HG03520 (cell line): ENCODE results near the gene B3GAT3.
"Not testable (repeated sequence)": the region's sequence is repeated elsewhere in the genome, so short reads cannot be mapped to it uniquely, and the experiment has no call there.

Experiments
- ATAC-seq: cut with Tn5 transposase; IDR thresholded peaks from one replicate; pipeline ENCODE4 v1.9.1; 2021; ENCODE audit warnings: mild to moderate bottlenecking, moderate library complexity; ENCODE audit not compliant: unreplicated experiment

B3GAT3 gene

DNA sequence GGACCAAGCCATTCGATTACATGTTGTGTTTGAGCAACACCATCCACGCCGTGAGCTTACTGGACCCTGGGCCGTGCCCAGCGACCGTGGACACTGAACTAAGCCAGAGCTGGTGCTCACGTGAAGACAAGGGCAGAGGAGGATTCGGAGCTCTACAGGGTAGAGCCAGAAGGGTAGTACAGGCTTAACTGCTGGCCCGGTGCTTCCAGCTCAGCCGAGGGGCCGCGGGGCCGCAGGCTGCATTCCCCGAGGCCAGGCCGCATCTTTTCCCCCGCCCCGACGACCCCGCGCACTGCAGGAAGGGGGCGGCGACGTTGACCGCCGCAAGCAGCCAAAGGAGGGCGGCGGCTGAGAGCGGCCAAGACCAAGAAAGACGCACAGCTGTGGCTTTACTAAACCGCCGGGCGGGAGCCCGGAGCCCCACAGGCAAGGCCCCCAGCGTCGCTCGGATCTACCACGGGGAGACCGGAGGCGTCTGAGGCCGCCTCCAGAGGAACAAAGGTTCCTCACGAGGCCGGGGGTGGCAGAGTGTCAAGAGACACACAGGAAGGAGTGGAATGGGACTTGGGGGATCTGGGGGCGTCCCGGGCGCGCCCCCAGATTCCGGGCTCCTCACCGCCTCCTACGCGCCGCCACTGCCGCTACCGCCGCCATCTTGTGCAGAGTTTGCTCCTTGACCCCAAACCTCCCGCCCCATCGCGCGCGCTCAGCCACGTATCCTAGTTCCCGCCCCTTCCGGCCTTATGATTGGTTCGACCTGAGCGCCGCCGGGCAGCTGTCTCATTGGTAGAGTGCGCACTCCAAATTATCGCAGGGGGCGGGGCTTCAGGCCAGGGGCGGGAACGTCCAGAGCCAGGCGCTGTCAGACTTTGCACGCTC lies 24.4 kb upstream of the B3GAT3 start, which contains the start of gene GANAB:
Gene GANAB, minus strand, starts transcription at position 668 of the 879 bp plus-strand sequence. Its CDS starts 14 bp downstream, at position 654.
- peak; percentile 89 for ATAC-seq

DNA sequence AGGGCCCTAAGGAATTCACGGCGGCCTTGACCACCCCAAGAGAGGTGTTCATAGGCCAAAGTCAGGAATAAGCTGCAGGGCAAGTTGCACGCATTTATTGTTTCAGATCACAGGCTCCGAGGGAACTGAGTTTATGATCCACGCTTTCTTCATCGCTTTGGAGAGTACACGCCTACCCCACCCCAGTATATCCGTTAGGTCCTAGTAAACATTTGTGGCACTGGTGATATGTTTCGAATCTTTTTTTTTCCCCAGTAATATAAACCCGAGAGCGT lies 23.8 kb upstream of the B3GAT3 start:
- no peak for ATAC-seq

DNA sequence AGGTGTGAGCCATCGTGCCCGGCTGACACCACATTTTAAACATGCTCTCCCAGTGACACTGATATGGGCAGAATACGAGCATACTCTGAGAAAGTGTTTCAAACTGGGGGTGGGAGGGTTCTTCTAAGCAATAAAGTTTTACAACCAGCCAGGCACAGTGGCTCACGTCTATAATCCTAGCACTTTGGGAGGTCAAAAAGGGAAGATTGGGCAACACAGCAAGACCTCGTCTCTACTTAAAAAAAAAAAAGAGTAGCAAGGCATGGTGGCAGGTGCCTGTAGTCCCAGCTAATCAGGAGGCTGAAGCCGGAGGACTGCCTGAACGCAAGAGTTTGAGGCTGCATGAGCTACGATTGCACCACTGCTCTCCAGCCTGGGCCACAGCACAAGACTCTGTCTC lies 22.4 kb upstream of the B3GAT3 start:
- no peak for ATAC-seq

DNA sequence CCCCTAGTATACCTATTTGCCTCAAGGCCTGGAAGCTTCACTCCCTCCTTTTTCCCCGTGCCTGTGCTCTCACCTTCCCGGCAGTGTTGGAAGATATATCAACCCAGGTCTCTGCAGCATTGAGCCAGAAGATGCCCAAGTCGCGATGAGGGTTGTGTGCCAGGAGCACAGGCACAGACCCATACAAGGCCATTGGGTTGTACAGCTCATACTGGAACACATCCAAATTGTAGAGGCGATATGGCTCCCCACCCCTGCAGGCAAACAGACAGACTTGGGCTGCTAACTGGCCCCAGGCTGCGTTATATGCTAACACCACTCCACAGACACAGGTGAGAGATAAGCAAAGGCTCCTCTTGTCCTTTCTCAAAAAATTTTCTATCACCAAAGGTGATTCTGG lies 10.7 kb upstream of the B3GAT3 start:
- ATAC-seq = no peak

DNA sequence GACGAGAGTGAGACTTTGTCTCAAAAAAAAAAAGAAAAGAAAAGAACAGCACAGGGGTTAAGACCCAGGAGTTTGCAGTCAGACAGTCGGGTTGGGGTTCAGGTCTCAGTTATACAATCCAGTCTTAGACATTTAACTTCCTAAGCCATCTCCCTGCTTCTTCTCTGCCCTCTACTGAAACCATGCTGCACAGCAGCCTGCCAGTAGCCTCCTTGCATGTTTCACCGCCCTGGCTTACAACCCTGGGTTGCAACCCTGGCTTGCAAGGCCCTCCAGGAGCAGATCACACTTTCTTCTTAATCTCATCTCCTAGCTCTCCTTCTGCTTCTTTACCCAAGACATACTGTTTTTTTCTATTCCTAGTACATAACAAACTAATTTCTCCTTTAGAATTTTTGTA lies 5.9 kb upstream of the B3GAT3 start:
- no peak for ATAC-seq

DNA sequence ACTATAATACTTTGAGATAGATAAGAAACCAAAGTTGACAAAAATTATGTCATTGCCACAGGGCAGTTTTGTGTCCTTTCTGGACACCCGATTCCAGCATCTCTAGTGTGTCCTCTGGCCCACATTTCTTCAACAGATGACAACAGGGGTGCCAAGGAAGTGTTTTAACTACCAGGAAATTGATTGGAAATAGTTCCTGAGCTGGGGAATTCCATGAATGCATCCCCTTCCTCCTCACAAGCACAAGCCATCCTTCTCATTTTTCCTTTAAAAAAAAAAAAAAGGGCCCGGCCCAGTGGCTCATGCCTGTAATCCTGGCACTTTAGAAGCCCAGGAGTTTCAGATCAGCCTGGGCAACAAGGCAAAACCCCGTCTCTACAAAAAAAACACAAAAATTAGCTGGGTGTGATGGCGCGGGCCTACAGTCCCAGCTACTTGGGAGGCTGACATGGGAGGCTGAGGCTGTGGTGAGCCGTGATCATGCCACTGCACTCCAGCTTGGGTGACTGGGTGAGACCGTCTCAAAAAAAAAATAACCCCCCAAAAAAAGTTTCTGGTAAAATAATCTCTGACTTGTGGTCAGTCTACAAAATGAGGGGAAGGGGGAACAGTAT lies 797 bp upstream of the B3GAT3 start:
- ATAC-seq = no peak

DNA sequence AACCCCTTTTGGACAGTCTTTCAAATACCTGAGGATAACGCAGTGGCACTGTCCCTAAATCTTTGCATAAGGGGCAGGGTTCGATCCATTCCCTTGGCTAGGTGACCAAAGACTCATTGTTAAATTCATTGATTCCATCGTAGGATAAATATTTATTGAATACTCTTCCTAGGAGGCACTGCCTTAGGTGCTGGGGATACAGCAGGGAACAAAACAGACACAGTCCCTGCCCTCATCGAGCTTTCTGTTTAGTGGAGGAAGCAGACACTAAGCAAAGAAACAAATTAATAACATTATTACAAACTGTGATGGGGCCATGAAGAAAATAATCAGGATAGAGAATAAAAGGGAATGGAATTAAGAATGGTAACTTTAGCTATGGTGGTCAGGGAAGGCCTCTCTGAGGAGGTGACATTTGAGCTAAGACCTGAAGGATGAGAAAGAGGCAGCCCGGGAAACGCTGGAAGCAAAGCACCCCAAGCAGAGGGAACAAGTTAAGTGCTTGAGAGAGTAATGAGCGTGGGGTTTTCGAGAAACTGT lies 689 bp downstream of the B3GAT3 start:
- ATAC-seq = no peak

DNA sequence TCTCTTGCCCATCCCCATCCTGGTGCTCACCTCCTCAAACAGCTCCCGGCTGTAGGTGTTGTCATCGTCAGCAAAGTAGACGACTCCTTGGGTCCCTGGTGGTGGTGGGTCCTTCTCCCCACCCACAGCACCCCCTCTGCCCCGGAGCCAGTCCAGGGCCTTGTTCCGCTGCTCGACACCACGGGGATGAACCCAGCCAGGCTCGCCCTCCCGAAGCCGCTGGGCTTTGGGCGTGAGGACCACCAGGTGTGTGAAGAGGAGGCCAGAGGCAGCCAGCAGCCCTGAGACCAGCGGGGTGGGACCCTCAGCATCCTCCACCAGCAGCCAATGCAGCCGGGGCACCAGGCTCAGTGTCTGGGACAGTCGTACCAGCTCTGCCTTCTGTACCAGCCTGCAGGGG lies 4.8 kb downstream of the B3GAT3 start:
- ATAC-seq = not testable (repeated sequence)

DNA sequence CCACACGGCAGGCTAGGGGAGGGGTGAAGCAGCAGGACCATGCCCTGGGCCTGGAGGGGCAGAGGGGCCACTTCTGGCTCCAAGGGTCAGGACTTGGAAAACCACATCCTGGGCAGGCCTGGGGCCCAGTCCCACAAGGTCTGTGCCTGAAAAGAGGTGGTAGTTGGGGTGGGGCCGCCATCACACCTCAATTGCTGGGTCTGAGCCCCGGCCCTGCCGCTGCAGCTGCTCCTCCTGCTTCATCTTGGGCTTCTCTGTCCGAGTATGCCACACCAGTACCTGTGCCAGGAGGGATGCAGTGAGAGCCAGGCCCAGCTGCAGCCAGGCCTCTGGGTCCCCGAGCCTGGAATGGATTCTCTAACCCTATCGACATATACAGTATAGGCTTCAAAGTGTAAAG lies 6.3 kb downstream of the B3GAT3 start:
- no peak for ATAC-seq

DNA sequence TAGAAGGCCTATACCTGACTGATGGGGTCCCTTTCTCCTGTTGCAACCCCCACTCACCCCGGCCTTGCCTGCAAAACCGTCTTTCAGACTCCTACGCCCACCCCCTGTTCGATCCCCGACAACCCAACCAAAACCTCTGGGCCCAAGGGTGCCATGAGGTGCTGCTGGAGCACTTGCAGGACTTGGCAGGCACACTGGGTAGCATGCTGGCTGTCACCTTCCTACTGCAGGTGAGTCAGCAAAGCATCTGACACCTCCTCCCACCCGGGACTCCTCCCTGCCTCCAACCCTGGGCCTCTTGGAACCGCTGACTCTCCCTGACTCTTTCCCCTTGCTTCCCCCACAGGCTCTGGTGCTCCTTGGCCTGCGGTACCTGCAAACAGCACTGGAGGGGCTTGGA lies 7.5 kb downstream of the B3GAT3 start:
- ATAC-seq = no peak

DNA sequence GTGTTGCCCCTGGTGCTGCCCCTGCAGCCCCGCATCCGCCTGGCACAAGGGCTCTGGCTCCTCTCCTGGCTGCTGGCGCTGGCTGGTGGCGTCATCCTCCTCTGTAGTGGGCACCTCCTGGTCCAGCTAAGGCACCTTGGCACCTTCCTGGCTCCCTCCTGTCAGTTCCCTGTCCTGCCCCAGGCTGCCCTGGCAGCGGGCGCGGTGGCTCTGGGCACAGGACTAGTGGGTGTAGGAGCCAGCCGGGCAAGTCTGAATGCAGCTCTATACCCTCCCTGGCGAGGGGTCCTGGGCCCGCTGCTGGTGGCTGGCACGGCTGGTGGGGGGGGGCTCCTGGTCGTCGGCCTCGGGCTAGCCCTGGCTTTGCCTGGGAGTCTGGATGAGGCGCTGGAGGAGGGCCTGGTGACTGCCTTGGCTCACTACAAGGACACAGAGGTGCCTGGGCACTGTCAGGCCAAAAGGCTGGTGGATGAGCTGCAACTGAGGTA lies 8.5 kb downstream of the B3GAT3 start:
- ATAC-seq = no peak

DNA sequence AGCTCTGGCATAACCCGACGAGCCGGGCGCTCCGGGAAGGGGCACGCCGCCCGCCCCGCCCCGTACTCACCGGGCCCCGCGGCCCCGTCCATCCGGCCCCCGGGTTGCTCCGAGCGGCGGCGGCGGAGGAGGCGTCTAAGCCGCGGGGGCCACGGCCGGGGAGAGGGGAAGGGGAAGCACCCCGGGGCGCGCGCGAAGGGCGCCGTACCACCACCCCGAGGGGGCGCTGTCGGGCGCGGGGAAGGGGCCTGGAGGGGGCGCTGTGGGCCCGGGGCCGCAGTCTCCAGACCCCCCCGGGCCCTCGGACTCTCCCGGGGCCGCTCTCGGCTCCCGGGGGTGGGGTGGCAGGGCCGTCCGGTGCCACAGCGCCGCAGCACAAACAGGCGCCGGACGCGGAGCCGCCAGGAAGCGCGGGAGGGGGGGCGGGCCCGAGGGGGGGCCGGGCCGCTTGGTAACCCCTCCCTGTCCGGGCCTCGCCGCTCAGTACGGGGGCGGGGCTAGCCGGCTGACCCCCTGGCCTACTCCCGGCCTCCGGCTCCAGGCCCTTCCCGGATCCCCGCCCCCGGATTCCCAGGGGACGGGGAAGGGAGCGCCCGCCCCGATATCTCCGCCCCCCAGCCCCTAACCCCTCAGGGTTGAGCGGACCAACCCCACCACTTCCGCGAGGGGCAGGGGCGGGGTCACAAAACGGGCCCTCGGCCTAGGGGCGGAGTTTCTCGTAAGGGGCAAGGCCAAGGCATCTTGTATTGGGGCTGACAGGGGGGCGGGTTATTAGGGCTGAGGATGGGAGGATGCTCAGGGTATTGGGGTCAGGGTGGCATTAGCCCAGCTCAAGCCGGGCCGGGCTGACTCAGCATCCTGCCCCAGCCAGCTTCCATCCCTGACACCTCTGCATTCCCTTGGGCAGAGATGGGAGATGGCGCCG lies 9.2 kb downstream of the B3GAT3 start, which contains the start of the genes EML3 and ROM1:
Gene EML3, minus strand, starts transcription at position 410 of the 925 bp plus-strand sequence. Its CDS starts 318 bp downstream, at position 92.
Gene ROM1, plus strand, starts transcription at position 892 of the 925 bp plus-strand sequence. Its CDS starts 25 bp downstream, at position 917.
- ATAC-seq = peak; percentile 61

DNA sequence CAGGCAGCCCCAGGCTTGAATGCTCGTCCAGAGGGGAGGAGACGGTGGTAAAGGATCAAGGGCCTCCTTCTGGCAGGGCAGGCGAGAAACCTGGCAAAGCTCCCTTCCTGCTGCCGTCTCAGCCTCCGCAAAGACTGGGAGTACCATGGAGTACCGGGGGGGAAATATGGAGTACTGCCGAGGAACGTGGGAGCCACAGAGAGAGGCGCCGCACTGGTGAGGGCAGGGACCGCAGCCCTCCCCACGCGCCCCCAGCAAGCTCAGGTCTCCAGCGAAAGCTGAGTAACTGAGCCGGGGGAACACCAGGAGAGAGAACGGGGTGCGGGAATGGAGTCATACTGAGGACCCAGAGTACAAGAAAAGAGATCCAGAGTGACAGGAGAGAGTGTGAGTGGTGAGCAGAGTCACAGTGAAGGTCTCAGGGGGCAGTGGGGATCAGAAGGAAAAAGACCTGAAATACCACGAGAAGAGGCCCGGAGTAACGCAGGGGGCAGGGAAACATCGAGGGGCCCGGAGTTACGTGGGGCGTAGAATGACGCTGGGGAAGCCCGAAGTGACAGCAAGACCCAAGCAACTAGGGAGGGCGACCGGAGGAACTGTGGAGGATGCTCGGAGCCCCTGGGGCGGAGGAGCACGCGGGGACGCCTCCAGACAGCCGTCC lies 10.0 kb downstream of the B3GAT3 start:
- ATAC-seq = no peak

DNA sequence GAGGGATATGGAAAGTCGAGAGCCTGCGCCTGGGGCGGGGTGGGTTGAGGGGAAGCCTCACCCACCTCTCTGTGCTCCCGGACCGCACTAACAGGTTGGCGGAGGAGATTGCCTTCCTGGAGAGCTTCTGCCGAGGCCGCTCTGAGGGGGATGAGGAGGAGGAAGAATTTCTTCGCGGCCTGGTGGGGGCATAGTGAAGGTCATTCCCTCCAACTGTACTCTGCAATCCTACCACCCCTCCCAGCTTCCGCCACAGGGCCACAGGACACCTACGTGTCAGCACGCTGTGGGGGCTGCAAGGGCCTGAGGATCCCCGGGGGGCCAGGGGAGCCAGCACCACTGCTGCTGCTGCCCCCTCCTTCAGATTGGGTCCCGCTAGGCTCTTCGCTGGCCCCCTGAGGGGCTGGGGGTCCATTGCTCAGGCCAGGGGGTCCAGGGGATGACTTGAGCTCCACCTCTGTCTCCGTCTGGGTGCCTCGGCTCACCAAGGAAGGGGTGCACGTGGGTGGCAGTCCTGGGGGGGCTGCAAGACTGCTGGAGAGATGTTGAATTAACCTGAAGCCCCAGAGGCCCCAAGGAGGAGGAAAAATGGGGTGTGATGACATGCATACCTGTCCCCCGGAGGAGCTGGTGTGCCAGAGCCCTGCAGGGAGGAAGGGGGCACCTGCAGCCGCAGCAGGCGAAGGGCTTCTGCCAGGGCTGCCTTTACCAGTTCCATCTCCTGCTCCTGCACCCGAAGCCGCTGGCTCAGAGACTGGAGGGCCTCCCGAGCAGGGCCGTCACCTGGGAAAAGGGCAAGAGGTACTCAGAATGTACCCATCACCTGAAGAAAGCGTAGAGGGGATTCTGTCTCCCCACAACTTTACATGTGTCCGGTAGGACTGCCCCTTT lies 10.7 kb downstream of the B3GAT3 start:
- ATAC-seq = no peak

DNA sequence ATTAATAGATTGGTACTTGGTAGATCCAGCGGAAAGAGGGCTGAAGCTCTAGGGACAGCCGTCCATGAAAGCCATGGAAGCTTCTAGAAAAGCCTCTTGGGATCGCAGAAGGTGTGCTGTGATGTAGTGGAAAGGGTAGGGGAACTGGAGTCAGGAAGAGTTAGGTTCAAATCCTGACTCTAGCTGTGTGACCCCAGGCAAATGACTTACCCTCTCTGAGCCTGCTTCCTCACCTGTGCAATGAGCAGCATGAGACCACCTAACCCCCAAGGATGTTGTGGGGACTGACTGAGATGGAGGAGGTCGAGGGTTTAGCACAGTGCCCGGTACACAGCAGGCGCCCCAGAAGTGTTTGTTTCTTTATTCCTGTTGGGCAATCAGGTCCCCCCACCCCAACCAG lies 11.4 kb downstream of the B3GAT3 start:
- ATAC-seq = no peak

DNA sequence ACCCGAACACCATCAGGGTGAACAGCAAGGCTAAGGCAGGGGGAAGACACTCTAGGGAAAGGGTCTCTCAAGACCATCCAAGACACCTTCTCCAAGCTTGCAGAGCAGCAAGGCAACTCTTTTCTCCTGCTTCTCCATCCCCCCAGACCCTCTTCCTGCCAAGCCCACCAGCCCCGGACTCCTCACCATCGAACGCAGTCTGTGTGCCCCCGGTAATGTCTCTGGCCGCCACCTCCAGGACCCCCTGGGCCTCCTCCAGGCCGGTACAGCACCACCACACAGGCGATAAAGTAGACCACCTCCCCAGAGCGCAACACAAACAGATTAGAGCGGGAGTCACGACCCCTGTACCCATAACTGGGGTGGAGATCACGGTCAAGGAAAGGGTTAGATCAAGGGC lies 13.0 kb downstream of the B3GAT3 start:
- ATAC-seq = no peak

DNA sequence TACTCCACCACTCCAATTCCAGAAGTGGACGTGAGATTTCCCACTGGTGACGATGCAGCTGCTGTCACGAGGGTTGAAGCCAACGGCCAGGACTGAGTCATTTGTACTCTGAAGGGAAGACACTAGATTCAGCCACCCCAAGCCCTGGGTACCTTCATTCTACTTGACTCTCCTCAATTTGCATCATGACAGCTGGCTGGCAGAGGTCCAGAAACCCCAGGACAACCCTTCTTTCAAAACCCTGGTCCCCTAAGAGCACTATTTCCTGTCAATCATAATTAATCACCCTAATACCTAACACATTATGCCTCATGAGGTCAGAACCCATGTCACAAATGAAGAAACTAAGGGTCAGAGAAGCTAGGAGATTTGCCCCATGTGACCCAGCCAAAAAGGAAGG lies 14.1 kb downstream of the B3GAT3 start:
- ATAC-seq = no peak

DNA sequence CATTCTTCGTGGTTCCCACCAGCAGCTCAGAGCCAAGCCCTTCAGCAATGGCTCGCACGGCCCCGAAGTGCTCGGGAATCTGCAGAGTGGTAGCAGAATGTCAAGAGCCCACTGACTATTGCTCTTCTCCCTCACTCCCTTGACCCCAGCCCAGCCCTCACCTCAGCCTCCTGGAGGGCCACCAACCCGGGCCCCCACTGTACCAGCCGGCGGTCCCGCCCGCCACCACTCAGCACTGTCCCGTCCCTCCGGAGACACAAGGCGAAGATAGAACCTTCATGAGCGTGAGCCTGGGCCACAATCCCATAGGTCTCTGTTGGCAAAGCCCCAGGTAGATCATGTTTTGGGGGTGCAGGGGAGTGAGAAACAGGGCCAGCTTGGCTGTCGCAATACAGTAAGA lies 15.9 kb downstream of the B3GAT3 start:
- ATAC-seq = no peak

DNA sequence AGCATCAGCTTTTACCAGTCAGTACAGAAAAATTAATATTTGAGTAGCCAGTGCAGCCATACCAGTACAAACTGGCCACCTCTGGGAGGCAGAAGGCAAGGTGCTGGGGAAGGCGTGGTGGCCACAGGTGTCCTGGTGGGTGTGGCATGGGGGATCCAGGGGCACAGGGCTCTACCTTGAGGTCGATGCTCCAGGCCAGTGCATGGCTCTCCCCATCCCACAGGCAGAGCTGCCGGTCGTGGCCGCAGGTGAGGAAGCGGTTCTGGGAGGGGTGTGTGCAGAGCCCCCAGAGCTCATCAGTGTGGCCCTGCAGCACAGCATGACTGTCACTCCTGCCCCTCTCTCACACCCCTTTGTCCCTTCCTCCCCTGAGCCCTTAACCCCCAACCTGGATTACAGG lies 16.3 kb downstream of the B3GAT3 start:
- ATAC-seq = no peak
